PFSK-1 (cell line): ENCODE measurements around the gene IMPDH1.

ENCODE experiments used
- FOXP2 ChIP-seq: optimal IDR thresholded peaks from 2 replicates; pipeline ENCODE3; 2011; ENCODE audit warnings: borderline replicate concordance, control low read depth, inconsistent platforms; ENCODE audit not compliant: insufficient read depth; ENCODE audit errors: extremely low read length, extremely low read depth
- POLR2AphosphoS5 ChIP-seq: IDR thresholded peaks from 2 replicates; pipeline ENCODE4 v1.6.1; 2012; ENCODE audit warnings: low read depth, mild to moderate bottlenecking, control low read depth, low read length, moderate library complexity
- SIN3A ChIP-seq: IDR thresholded peaks from 2 replicates; pipeline ENCODE4 v1.6.1; 2012; ENCODE audit warnings: mild to moderate bottlenecking, low read length, moderate library complexity, borderline replicate concordance; ENCODE audit not compliant: insufficient read depth
- TAF1 ChIP-seq: IDR thresholded peaks from 2 replicates; pipeline ENCODE4 v1.6.1; 2012; ENCODE audit warnings: low read length, control low read depth, borderline replicate concordance; ENCODE audit not compliant: insufficient read depth
- TF ChIP-seq, protein P1 (sequence below), 2 experiments: IDR thresholded peaks; 2 replicates each; pipeline versions ENCODE4 v1.6.1 to v1.8.0; 2011 to 2012; ENCODE audit warnings: low read depth in 2 of 2, low read length in 2 of 2, control low read depth in 1 of 2, inconsistent platforms in 1 of 2, mild to moderate bottlenecking in 1 of 2, moderate library complexity in 1 of 2; ENCODE audit not compliant: insufficient read depth in 1 of 2

The IMPDH1 gene

DNA sequence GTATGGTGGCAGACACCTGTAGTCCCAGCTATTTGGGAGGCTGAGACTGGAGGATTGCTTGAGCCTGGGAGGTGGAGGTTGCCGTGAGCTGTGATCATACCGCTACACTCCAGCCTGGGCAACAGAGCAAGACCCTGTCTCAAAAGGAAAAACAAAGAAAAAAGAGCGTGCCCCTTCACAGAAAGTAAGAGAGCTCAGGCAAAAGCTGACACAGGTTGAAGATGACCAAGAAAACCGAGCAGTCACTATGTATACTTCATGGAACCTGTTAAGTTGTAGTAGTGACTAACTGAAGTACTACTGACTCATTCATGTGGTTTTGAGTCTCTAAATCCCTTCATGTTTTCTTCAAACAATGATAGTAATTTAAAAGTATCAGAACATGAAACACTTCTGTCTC is 47.1 kb downstream of the IMPDH1 start:
- TF ChIP-seq POLR2AphosphoS5 (no peak), SIN3A (no peak)
- TF ChIP-seq, protein P1, sequence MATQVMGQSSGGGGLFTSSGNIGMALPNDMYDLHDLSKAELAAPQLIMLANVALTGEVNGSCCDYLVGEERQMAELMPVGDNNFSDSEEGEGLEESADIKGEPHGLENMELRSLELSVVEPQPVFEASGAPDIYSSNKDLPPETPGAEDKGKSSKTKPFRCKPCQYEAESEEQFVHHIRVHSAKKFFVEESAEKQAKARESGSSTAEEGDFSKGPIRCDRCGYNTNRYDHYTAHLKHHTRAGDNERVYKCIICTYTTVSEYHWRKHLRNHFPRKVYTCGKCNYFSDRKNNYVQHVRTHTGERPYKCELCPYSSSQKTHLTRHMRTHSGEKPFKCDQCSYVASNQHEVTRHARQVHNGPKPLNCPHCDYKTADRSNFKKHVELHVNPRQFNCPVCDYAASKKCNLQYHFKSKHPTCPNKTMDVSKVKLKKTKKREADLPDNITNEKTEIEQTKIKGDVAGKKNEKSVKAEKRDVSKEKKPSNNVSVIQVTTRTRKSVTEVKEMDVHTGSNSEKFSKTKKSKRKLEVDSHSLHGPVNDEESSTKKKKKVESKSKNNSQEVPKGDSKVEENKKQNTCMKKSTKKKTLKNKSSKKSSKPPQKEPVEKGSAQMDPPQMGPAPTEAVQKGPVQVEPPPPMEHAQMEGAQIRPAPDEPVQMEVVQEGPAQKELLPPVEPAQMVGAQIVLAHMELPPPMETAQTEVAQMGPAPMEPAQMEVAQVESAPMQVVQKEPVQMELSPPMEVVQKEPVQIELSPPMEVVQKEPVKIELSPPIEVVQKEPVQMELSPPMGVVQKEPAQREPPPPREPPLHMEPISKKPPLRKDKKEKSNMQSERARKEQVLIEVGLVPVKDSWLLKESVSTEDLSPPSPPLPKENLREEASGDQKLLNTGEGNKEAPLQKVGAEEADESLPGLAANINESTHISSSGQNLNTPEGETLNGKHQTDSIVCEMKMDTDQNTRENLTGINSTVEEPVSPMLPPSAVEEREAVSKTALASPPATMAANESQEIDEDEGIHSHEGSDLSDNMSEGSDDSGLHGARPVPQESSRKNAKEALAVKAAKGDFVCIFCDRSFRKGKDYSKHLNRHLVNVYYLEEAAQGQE (IDR thresholded peaks at IDR 0.05; ENCODE audit: insufficient read depth in 1 of 2, low read depth in 2 of 2, low read length in 2 of 2): no peak

DNA sequence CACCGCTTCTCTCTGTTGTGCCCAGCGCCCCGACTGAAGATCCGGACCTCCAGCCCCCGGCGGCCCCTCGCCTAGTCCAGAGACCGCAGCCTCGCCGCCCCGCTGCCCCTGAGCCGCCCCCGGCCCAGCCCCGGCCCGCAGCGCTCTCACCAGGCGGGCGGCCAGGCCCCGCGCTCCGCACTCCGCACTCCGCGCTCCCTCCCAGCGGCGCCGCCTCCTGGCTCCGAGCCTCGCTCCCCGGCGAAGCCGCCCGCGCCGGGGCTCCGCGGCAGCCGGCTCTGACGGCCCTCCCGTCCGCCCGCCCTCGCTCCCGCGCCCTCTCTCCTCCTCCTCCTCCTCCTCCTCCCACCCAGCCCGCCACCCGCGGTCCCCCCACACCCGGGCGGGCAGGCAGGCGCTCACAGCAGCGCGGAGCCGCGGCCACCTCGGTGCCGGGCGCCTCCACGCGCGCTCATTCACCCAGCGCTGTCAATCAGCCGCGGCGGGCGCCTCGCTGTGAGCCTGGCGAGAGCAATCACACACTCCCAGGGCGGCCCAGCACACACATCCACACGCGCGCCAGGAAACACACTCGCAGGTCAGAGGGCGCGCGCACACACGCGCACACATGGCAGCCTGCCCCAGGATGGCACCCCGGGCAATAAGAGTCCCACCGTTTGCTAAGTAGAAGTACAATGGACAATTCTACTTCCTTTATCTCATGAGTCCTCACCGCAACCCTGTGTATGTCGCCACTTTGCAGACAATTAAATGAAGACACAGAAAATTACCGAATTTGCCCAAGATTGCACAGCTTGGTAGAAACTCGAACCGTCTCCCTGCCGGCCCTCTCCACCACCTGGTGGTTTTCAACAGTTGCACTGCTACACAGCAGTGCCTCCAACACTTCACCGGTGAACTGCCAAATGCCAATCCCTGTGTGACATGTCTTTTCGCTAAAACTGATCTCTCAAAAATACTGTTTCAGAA is 48.1 kb downstream of the IMPDH1 start, which contains the start of gene PRRT4:
Gene PRRT4 (minus strand): TSS at position 280 of the 969 bp plus-strand sequence.
- TF ChIP-seq FOXP2 (no peak), POLR2AphosphoS5 (no peak), TAF1 (no peak), SIN3A (no peak)
- TF ChIP-seq, protein P1 (IDR thresholded peaks at IDR 0.05; ENCODE audit: insufficient read depth in 1 of 2, low read depth in 2 of 2, low read length in 2 of 2): no peak

DNA sequence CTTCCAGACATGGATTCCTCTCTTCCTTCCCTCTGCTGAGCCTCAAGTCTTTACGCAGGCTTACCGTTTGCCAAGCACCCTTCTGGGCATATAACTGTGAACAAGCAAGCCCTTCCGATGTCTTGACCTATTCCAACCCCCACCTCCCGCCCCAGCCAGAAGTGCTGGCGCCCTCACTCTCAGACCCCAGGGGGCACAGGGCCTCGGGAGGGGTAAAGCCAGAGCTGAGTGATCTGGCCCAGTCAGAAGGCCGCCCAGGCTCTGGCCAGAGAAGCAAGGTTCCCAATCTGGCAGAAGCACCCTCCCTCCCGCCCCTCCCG is 49.5 kb downstream of the IMPDH1 start:
- no peak for TF ChIP-seq TAF1
- TF ChIP-seq SIN3A: no peak
- TF ChIP-seq, protein P1 (IDR thresholded peaks at IDR 0.05; ENCODE audit: insufficient read depth in 1 of 2, low read depth in 2 of 2, low read length in 2 of 2): no peak
- TF ChIP-seq POLR2AphosphoS5: no peak
- no peak for TF ChIP-seq FOXP2

DNA sequence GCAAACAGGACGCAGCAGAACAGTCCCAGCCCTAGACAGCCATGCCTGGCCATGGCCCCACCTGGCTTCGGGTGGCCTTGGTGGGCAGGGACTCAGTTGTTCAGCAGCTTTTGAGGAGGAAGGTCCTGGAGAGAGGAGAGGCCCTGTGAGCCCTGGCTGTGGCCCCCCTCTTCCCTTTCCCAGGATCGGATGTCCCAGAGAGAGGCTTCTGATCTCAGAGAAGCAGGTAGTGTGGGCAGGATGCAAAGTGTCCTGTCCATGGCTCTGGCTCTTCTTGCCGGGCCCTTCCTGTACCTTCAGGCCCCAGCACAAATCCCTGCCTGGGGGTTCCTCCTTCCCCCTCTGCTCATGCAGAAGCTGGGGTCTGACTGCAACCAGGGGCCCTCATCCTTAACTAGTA is 49.8 kb downstream of the IMPDH1 start:
- TF ChIP-seq, protein P1 (IDR thresholded peaks at IDR 0.05; ENCODE audit: insufficient read depth in 1 of 2, low read depth in 2 of 2, low read length in 2 of 2): no peak
- TF ChIP-seq FOXP2 (no peak), POLR2AphosphoS5 (no peak), TAF1 (no peak), SIN3A (no peak)
